GM13977 (cell line): ENCODE results near the gene GPR142.

Source experiments
- DNase-seq: peaks from one replicate; pipeline ENCODE4 v3.0.0; 2012; ENCODE audit warnings: low spot score
- CTCF ChIP-seq: IDR thresholded peaks from 2 replicates; pipeline ENCODE4 v1.5.1; 2012; ENCODE audit warnings: mild to moderate bottlenecking, control low read depth; ENCODE audit not compliant: insufficient read depth; ENCODE audit errors: extremely low read depth, missing control alignments
- in situ Hi-C: fragments of 300-500 bp; cut with MboI; formaldehyde crosslinking; loops from one replicate; pipeline ENCODE4 v1.12.0; 2022; ENCODE audit warnings: low sequenced_read_pairs, low pct_unique_long_range_greater_than_20kb, mixed read lengths, inconsistent platforms; ENCODE audit not compliant: unreplicated experiment

Gene GPR142

GRCh38 chr17:74415608-74416396 is 48.5 kb downstream of the GPR142 start:
- in situ Hi-C loops, result no loop called here
- DNase-seq, result no peak
- no peak for TF ChIP-seq CTCF

- in situ Hi-C loops, result no loop called here
- no peak for TF ChIP-seq CTCF
- DNase-seq, result peak; percentile 70
Measured at GRCh38 chr17:74417178-74418045, 50.1 kb downstream of the GPR142 start.

GRCh38 chr17:74419928-74420411 is 52.7 kb downstream of the GPR142 start:
- in situ Hi-C loops, result no loop called here
- no peak for DNase-seq

More at GRCh38 chr17:74419928-74420411, 52.7 kb downstream of the GPR142 start:
- TF ChIP-seq CTCF, result no peak
